Duodenal mucosa (tissue), 2 donors: ENCODE results near the gene NKX2-3.

Experiments used
- H3K27ac ChIP-seq: one replicate; pipeline ENCODE4 v1.7.0; 2013; ENCODE audit warnings: low read depth, low read length
- H3K27me3 ChIP-seq, 2 donors: one replicate each; pipeline ENCODE4 v1.7.0; 2013; ENCODE audit warnings: low read length in 2 of 2, control low read depth in 1 of 2; ENCODE audit not compliant: insufficient read depth in 2 of 2, control insufficient read depth in 1 of 2
- H3K36me3 ChIP-seq, 2 donors: one replicate each; pipeline ENCODE4 v1.7.0; 2013; ENCODE audit warnings: low read length in 2 of 2, control low read depth in 1 of 2; ENCODE audit not compliant: insufficient read depth in 2 of 2, control insufficient read depth in 1 of 2
- H3K4me1 ChIP-seq, 2 donors: one replicate each; pipeline ENCODE4 v1.7.0; 2013; ENCODE audit warnings: low read length in 2 of 2, control low read depth in 1 of 2; ENCODE audit not compliant: insufficient read depth in 2 of 2, control insufficient read depth in 1 of 2
- H3K4me3 ChIP-seq, 2 donors: one replicate each; pipeline ENCODE4 v1.7.0; 2013; ENCODE audit warnings: low read length in 2 of 2, low read depth in 1 of 2
- H3K9ac ChIP-seq, 2 donors: one replicate each; pipeline ENCODE4 v1.7.0; 2013; ENCODE audit warnings: low read length in 2 of 2, low read depth in 1 of 2
- H3K9me3 ChIP-seq, 2 donors: one replicate each; pipeline ENCODE4 v1.7.0; 2013; ENCODE audit warnings: low read length in 2 of 2, control low read depth in 1 of 2; ENCODE audit not compliant: control insufficient read depth in 1 of 2

The NKX2-3 gene

DNA sequence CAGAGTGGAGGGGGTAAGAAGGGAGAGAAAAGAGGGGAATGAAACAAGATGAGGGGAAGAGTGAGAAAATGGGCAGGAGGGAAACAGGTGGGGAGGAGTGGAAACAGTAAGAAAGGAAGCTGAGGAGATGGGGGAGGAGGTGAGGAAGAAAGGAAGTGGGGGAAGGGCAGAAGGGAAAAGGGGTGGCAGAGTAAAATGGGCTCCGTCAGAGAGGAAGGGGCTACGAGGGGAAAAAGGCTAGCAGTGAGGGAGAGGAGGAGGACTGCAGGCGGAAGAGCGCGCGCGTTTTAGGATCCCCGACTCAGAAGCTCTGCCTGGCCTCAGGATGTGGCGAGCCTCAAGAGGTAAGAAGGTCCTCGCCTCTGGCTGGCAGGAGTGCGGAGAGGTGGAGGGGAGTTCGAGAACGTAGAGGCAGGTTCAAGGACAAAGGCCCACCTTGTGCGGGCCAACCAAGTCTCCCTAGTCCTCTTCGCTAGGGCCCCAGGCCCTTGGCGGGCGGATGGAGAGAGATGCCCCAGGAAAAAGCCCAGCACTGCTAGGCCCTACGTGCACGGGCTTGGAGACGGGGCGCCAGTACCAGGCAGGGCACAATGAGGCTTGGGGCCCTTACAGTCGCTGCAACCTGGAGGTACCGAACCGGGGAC lies 5.8 kb upstream of the NKX2-3 start:
- Histone ChIP-seq H3K9me3 (no peaks in the 10 kb centered on the region), H3K27me3 (peaks cover 85 to 95% of the 10 kb centered on the region in 2 donors), H3K36me3 (no peaks in the 10 kb centered on the region), H3K4me3 (peak overlapping the region in 1 of 2 donors; percentile 30), H3K27ac (peak overlapping the region; percentile 68), H3K9ac (peak overlapping the region; percentile 32 to 45), H3K4me1 (peaks cover 0 to 5% of the 10 kb centered on the region in 2 donors)

- Histone ChIP-seq H3K4me3 (peak overlapping the region; percentile 30 to 59), H3K36me3 (no peaks in the 10 kb centered on the region), H3K9me3 (no peaks in the 10 kb centered on the region), H3K27ac (peak overlapping the region; percentile 68), H3K9ac (peak overlapping the region; percentile 32 to 45), H3K27me3 (peaks cover 86 to 95% of the 10 kb centered on the region in 2 donors), H3K4me1 (no peaks in the 10 kb centered on the region)
These were observed 4.9 kb upstream of the NKX2-3 start for GRCh38 chr10:99527526-99528493.

DNA sequence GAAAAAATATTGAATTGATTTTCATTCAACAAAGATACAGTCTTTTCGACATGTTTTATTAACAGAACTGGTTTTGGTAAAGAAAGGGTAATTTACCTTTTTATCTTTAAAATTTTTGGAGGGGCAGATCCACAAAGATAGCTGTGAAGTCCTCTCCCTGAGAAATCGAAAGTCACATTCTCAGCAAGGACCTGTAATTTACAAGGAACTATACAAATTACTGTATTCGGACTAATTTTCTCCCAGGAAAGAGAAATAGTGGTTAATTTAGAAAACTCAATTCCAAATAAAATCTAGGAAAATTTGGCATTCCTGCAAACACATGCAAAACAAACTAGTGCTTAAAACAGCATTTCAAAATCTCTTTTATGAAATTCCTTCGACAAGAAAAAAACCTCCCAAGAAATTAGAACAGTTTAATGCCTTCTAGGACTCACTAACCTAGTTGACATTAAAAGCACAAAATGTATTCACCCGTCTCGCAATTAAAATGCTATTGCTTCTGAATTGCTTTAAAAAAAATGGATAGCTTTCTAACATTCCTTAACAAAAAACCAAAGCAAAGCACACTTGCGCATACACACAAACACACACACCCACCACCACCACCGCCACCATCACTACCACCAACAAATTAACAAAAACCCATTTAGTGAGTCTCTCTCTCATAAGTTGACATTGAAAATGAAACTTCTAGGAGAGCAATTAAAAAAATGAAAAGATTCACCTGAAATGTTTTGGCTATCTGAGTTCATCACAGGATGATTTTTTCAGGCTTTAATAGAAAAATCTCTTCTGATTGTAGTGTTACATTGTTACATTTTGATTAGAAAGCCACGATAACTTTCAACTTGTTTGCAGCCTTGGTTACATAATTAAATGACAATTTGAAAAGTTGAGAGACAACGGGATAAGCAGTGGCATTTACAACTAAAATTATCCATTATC lies 4.0 kb upstream of the NKX2-3 start:
- peaks cover 87 to 95% of the 10 kb centered on the region in 2 donors for H3K27me3 ChIP-seq
- H3K9me3 ChIP-seq: no peaks in the 10 kb centered on the region
- H3K9ac ChIP-seq: peak overlapping the region in 1 of 2 donors; percentile 32
- no peaks in the 10 kb centered on the region for H3K36me3 ChIP-seq
- H3K27ac ChIP-seq: no peak overlapping the region
- peak overlapping the region; percentile 59 to 76 for H3K4me3 ChIP-seq
- H3K4me1 ChIP-seq: peaks cover 0 to 5% of the 10 kb centered on the region in 2 donors

DNA sequence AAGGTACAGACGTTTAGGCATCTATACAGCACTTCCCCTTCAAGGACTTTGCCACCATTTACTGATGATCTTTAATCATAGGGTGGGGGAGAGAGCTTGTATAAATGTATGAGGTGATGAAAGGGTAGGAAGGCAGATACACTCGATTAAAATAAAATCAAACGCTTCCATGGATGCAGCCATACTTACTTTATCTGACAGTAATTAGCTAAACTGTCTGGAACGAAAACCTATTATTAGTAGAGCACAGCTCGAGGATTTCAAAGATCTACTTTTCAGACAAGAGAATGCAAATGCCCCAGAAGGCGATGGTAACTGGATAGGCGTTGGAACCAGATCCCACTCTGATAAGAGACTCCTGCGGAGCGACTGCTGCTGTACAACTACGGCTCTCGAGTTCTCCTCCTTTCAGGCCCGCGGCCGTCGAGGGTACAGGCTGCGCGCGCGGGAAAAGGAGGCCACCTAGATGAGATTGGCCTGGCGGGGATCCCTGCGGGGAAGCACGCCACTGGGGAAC lies 3.1 kb upstream of the NKX2-3 start:
- H3K9me3 ChIP-seq: no peaks in the 10 kb centered on the region
- H3K36me3 ChIP-seq: no peaks in the 10 kb centered on the region
- H3K27ac ChIP-seq: peak overlapping the region; percentile 55
- H3K4me1 ChIP-seq: peaks cover 0 to 5% of the 10 kb centered on the region in 2 donors
- H3K9ac ChIP-seq: peak overlapping the region in 1 of 2 donors; percentile 57
- H3K4me3 ChIP-seq: peak overlapping the region; percentile 59 to 76
- peaks cover 87 to 95% of the 10 kb centered on the region in 2 donors for H3K27me3 ChIP-seq

DNA sequence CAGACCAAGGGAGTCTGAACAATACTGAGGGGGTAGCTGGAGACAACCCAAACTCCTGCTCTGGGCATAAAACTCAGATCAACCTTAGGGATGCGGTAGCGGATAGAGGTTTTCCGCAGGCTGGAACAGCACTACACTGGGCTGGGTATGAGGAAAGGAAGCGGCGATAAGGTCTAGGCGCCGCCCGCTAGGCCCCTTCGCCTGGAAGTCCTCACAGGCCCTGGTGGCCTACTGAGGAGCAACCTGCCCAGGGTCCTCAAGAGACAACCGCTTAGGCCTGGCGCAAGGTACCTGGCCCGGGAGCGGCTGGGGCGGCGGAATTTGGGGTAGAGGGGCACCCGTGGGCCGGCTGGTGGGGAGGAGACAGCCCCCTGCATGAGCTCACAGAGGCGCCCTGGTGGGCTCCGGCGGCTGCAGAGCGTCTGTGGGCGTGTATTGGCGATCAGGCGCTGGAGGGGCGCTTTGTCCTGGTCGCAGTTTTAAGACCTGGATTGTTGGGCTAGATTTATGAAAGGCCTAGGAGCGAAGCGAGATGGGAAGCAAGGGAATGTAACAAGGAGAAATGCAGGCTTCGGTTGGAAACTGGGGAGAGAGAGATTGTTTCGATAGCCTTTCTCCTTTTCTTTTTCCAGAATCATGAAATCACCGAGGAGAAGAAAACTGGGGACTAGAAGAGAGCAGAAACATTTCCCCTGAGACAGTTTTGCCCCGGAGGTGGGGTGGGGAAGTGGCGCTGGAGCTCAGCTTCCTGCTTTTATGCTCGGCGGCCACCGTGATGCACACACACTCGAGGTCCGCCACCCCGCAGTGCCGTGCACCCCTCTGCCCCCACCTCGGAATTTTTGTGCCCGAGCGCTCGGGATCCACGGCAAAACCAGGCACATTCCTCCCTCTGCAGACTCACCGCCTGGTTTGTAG lies 2.4 kb upstream of the NKX2-3 start:
- Histone ChIP-seq H3K27me3 (peaks cover 86 to 93% of the 10 kb centered on the region in 2 donors), H3K4me3 (peak overlapping the region; percentile 59 to 76), H3K9ac (peak overlapping the region; percentile 32 to 57), H3K4me1 (peaks cover 0 to 10% of the 10 kb centered on the region in 2 donors), H3K9me3 (no peaks in the 10 kb centered on the region), H3K27ac (peak overlapping the region; percentile 55), H3K36me3 (no peaks in the 10 kb centered on the region)

DNA sequence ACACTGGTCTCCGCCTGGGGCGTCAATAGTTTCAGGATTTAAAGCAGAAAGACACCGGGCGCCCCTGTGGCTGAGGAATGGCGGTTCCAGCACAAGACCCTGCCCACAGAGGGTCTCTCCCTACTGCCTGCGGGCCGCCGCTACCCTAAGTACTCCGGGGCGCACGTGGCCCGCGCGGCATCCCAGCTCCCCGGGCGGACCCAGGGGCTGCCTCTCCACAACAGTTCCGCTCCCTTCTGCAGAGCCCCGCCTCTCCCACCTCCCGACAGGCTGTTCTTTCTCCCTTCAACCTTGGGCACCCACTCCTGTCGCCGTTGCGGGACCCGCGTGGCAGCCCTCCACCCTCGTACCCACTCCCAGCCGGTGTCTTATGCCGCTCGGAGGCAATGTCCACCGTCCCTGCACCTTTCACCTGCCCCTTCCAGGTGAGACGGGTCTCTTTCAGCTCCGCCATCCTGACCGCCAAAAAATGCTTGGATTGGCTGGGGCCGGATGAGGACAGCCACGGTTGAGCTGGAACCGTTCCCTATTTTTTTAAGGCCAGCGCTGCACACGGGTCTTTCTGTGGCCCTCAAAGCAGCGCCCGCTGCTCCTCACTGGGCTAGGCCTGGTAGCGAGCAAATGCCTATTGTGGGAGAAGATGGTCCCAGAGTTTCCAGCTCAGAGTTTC lies 1.6 kb upstream of the NKX2-3 start:
- H3K4me3 ChIP-seq: peak overlapping the region; percentile 59 to 76
- peaks cover 87 to 94% of the 10 kb centered on the region in 2 donors for H3K27me3 ChIP-seq
- H3K9ac ChIP-seq: peak overlapping the region; percentile 20 to 57
- peaks cover 5 to 17% of the 10 kb centered on the region in 2 donors for H3K4me1 ChIP-seq
- H3K27ac ChIP-seq: peak overlapping the region; percentile 55
- H3K9me3 ChIP-seq: no peaks in the 10 kb centered on the region
- H3K36me3 ChIP-seq: no peaks in the 10 kb centered on the region

DNA sequence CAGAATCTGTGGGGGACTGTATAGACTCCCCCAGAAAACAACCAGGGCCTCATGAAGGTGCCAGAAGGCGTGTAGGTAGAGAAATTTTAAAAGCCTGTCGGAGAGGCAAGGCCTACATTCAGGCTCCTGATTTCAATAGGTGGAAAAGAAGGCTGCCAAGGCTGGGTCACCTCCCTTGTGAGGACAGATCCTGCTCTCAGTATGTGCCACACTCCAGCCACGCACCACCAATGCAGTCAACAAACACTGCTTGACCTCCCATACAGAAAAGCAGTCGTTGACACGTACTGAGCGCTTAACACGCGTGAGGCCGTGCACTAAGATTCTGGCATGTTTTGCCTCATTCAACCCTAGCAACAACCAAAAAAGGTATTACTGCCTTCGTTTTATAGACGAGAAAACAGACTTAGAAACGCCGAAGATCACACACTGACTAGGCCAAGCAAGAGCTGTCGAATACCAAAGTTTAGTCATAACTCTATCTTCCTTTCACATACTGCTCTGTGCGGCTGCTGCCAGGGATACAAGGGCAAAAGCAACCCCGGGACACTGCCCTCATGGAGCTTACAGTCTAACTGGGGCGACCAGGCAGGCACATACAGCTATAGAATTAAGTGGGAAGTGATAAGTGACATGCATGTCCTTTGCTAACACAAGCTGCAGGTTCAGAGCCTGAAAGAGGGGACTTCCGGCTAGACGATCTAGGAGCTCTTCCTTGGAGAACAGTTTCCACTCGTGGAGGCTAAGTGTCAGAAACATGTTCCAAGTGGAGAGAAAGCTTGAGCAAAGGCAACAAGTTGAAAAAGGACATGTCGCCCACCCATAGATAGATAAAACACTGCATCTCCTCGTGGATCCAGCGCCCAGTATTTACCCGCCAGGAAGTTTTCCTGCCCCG lies 797 bp upstream of the NKX2-3 start:
- H3K27ac ChIP-seq: peak overlapping the region; percentile 55
- H3K27me3 ChIP-seq: peaks cover 87 to 95% of the 10 kb centered on the region in 2 donors
- H3K9me3 ChIP-seq: no peaks in the 10 kb centered on the region
- peaks cover 5 to 24% of the 10 kb centered on the region in 2 donors for H3K4me1 ChIP-seq
- H3K4me3 ChIP-seq: peak overlapping the region; percentile 59 to 76
- peak overlapping the region; percentile 26 to 57 for H3K9ac ChIP-seq
- no peaks in the 10 kb centered on the region for H3K36me3 ChIP-seq
